PC-3 (cell line): Measurements from ENCODE around the gene COX4I1.

Experiments used
- CTCF ChIP-seq: fragments of 300-600 bp; sonication (generic); conservative IDR thresholded peaks from 2 replicates; pipeline ENCODE4 v1.5.1; 2017; ENCODE audit warnings: antibody characterized with exemption, low read depth, mild to moderate bottlenecking, low read length
- EZH2 ChIP-seq: fragments of 300-600 bp; sonication (generic); IDR thresholded peaks from one replicate; pipeline ENCODE4 v1.6.1; 2017; ENCODE audit warnings: antibody characterized with exemption, mild to moderate bottlenecking, low read length; ENCODE audit not compliant: unreplicated experiment
- EZH2phosphoT487 ChIP-seq: fragments of 300-600 bp; sonication (generic); IDR thresholded peaks from 2 replicates; pipeline ENCODE4 v1.6.1; 2018; ENCODE audit warnings: mild to moderate bottlenecking, antibody characterized with exemption, low read length, borderline replicate concordance

- TF ChIP-seq CTCF, result no peak
- TF ChIP-seq EZH2, result no peak
- no peak for TF ChIP-seq EZH2phosphoT487
These were observed 29.8 kb downstream of the COX4I1 start for GRCh38 chr16:85829171-85829719.
